H1 (cell line): ENCODE results near the gene CHRNA1. TPM values are rescaled to one million over a fixed set of nuclear protein-coding genes. Genes with fewer than 3 reads are reported as not detected.

Source experiments
- CTCF ChIA-PET: fragments of 300-600 bp; sonication (Branson Sonifier 250); formaldehyde crosslinking; loops from one replicate; lab custom pipeline; 2021; ENCODE audit not compliant: partially characterized antibody; lab: Charles Lee
- POLR2A ChIA-PET: fragments of 300-600 bp; sonication (Branson Sonifier 250); formaldehyde crosslinking; loops from one replicate; lab custom pipeline; 2021; ENCODE audit warnings: inconsistent platforms; ENCODE audit not compliant: partially characterized antibody; lab: Charles Lee
- DNase-seq, 2 experiments: peaks; one replicate each; pipeline versions ENCODE4 v3.0.0 to v3.0.0-alpha.2; 2010 to 2022; ENCODE audit warnings: low spot score in 2 of 2, low read depth in 1 of 2, mixed read lengths in 1 of 2
- FAIRE-seq: peaks from 2 replicates; lab custom pipeline; 2011; peaks lifted over from hg19 to GRCh38; lab: Jason Lieb, UNC
- H2AFZ ChIP-seq: 2 replicates; pipeline ENCODE4 v1.8.1; 2012; ENCODE audit warnings: low read length, inconsistent platforms
- H2AK5ac ChIP-seq: 2 replicates; pipeline ENCODE4 v1.6.1; 2013; ENCODE audit warnings: low read depth, low read length
- H2BK120ac ChIP-seq: replicated peaks from 2 replicates; pipeline ENCODE3; 2013; ENCODE audit warnings: low read depth, low read length, inconsistent platforms
- H2BK12ac ChIP-seq: 2 replicates; pipeline ENCODE4 v1.6.1; 2013; ENCODE audit warnings: low read depth, low read length
- H2BK15ac ChIP-seq: 2 replicates; pipeline ENCODE4 v1.6.1; 2013; ENCODE audit warnings: low read length
- H2BK20ac ChIP-seq: 2 replicates; pipeline ENCODE4 v1.6.1; 2013; ENCODE audit warnings: low read length
- H2BK5ac ChIP-seq: 2 replicates; pipeline ENCODE4 v1.6.1; 2013; ENCODE audit warnings: low read depth, low read length
- H3K14ac ChIP-seq: 2 replicates; pipeline ENCODE4 v1.6.1; 2013; ENCODE audit warnings: inconsistent platforms; ENCODE audit not compliant: insufficient read length
- H3K18ac ChIP-seq: 2 replicates; pipeline ENCODE4 v1.6.1; 2013; ENCODE audit warnings: low read length; ENCODE audit errors: extremely low read depth
- H3K23ac ChIP-seq: 2 replicates; pipeline ENCODE4 v1.6.1; 2013; ENCODE audit warnings: inconsistent platforms; ENCODE audit not compliant: insufficient read length
- H3K23me2 ChIP-seq: 2 replicates; pipeline ENCODE4 v1.6.1; 2013; ENCODE audit warnings: low read depth, low read length
- H3K27ac ChIP-seq: 2 replicates; pipeline ENCODE4 v1.6.1; 2011; ENCODE audit warnings: low read depth, low read length, inconsistent platforms
- H3K27me3 ChIP-seq, 4 experiments: replicated peaks in 1 of 4; 1 replicate in 1 of 4; 2 replicates in 3 of 4; pipeline versions ENCODE4 v1.6.1 to v1.8.1; 2011 to 2013; ENCODE audit warnings: low read length in 3 of 4, mild to moderate bottlenecking in 3 of 4, inconsistent platforms in 2 of 4, mixed read lengths in 2 of 4, moderate library complexity in 1 of 4; ENCODE audit not compliant: control insufficient read depth in 3 of 4, insufficient read depth in 3 of 4; ENCODE audit errors: extremely low read depth in 1 of 4
- H3K36me3 ChIP-seq, 4 experiments: 2 replicates each; pipeline versions ENCODE4 v1.6.1 to v1.8.1; 2011 to 2013; ENCODE audit warnings: mild to moderate bottlenecking in 4 of 4, low read length in 3 of 4, moderate library complexity in 2 of 4, control low read depth in 1 of 4, inconsistent platforms in 1 of 4; ENCODE audit not compliant: insufficient read depth in 4 of 4, control insufficient read depth in 2 of 4
- H3K4ac ChIP-seq: replicated peaks from 2 replicates; pipeline ENCODE3; 2013; ENCODE audit warnings: low read length, low read depth, mixed read lengths, inconsistent platforms; ENCODE audit not compliant: insufficient read length
- H3K4me1 ChIP-seq, 4 experiments: replicated peaks in 1 of 4; 1 replicate in 1 of 4; 2 replicates in 3 of 4; pipeline versions ENCODE4 v1.6.1 to v1.8.1; 2011 to 2013; ENCODE audit warnings: low read length in 3 of 4, inconsistent platforms in 2 of 4, mixed read lengths in 1 of 4; ENCODE audit not compliant: insufficient read depth in 4 of 4, control insufficient read depth in 3 of 4
- H3K4me2 ChIP-seq, 2 experiments: 2 replicates each; pipeline versions ENCODE4 v1.6.1 to v1.8.1; 2011 to 2013; ENCODE audit warnings: low read depth in 2 of 2, low read length in 2 of 2, control low read depth in 1 of 2, inconsistent platforms in 1 of 2, mild to moderate bottlenecking in 1 of 2; ENCODE audit not compliant: insufficient read depth in 1 of 2
- H3K4me3 ChIP-seq, 4 experiments: fragments of 200-600, 300-600 bp in 1 of 4; sonication (generic), shearing (Covaris generic), sonication (Bioruptor Twin) in 1 of 4; 2 replicates each; pipeline versions ENCODE4 v1.5.1 to v1.8.1; 2011 to 2016; ENCODE audit warnings: low read length in 4 of 4, low read depth in 3 of 4, control low read depth in 2 of 4, inconsistent platforms in 2 of 4, mild to moderate bottlenecking in 2 of 4, mixed read lengths in 1 of 4, moderate library complexity in 1 of 4; ENCODE audit not compliant: insufficient read depth in 2 of 4; ENCODE audit errors: extremely low read depth in 1 of 4
- H3K56ac ChIP-seq: replicated peaks from 2 replicates; pipeline ENCODE3; 2013; ENCODE audit warnings: low read depth, mild to moderate bottlenecking, mixed read lengths, low read length, inconsistent platforms; ENCODE audit not compliant: insufficient read length
- H3K79me1 ChIP-seq: 2 replicates; pipeline ENCODE4 v1.6.1; 2013; ENCODE audit warnings: low read depth, low read length, control low read depth
- H3K79me2 ChIP-seq, 2 experiments: 2 replicates each; pipeline versions ENCODE4 v1.6.1 to v1.8.1; 2012 to 2013; ENCODE audit warnings: low read length in 2 of 2, mild to moderate bottlenecking in 2 of 2, inconsistent platforms in 1 of 2; ENCODE audit not compliant: insufficient read depth in 2 of 2, control insufficient read depth in 1 of 2
- H3K9ac ChIP-seq, 4 experiments: replicated peaks in 1 of 4; 1 replicate in 1 of 4; 2 replicates in 3 of 4; pipeline versions ENCODE4 v1.6.1 to v1.8.1; 2011 to 2013; ENCODE audit warnings: low read depth in 3 of 4, low read length in 3 of 4, control low read depth in 2 of 4, mild to moderate bottlenecking in 2 of 4, moderate library complexity in 2 of 4, inconsistent platforms in 1 of 4; ENCODE audit errors: extremely low read depth in 1 of 4
- H3K9me3 ChIP-seq, 2 experiments: 2 replicates each; pipeline versions ENCODE4 v1.6.1 to v1.8.1; 2012 to 2013; ENCODE audit warnings: mild to moderate bottlenecking in 2 of 2, moderate library complexity in 2 of 2, control low read depth in 1 of 2, inconsistent platforms in 1 of 2, low read depth in 1 of 2, low read length in 1 of 2, mixed read lengths in 1 of 2; ENCODE audit not compliant: insufficient read depth in 2 of 2
- H4K20me1 ChIP-seq, 2 experiments: replicated peaks in 1 of 2; 2 replicates each; pipeline versions ENCODE3 to v1.8.1; 2011 to 2013; ENCODE audit warnings: inconsistent platforms in 2 of 2, low read length in 2 of 2, mild to moderate bottlenecking in 1 of 2; ENCODE audit not compliant: insufficient read depth in 2 of 2, control insufficient read depth in 1 of 2
- H4K5ac ChIP-seq: 2 replicates; pipeline ENCODE4 v1.6.1; 2013; ENCODE audit warnings: low read length, low read depth, mixed read lengths, inconsistent platforms; ENCODE audit not compliant: insufficient read length
- H4K8ac ChIP-seq: 2 replicates; pipeline ENCODE4 v1.8.0; 2013; ENCODE audit warnings: mild to moderate bottlenecking, moderate library complexity, low read length, inconsistent platforms; ENCODE audit not compliant: insufficient read depth; ENCODE audit errors: extremely low read depth
- H4K91ac ChIP-seq: replicated peaks from 2 replicates; pipeline ENCODE3; 2013; ENCODE audit warnings: low read length, mixed read lengths, inconsistent platforms; ENCODE audit not compliant: insufficient read length
- BCL11A ChIP-seq, 2 experiments: IDR thresholded peaks; one replicate each; pipeline ENCODE4 v1.6.1; 2011; ENCODE audit warnings: low read depth in 2 of 2, low read length in 2 of 2, mild to moderate bottlenecking in 2 of 2
- BRCA1 ChIP-seq: IDR thresholded peaks from 2 replicates; pipeline ENCODE4 v1.6.1; 2012; ENCODE audit warnings: low read depth, low read length, improper control_type of control experiment
- FOSL1 ChIP-seq: IDR thresholded peaks from 2 replicates; pipeline ENCODE4 v1.6.1; 2011; ENCODE audit warnings: mild to moderate bottlenecking, low read depth, low read length, moderate library complexity; ENCODE audit not compliant: insufficient read depth
- RBBP5 ChIP-seq: IDR thresholded peaks from 2 replicates; pipeline ENCODE4 v1.7.1; 2012; ENCODE audit warnings: low read depth, mild to moderate bottlenecking, inconsistent platforms, low read length, moderate library complexity, borderline replicate concordance
- YY1 ChIP-seq: IDR thresholded peaks from 2 replicates; pipeline ENCODE4 v1.6.1; 2011; ENCODE audit warnings: low read depth, mild to moderate bottlenecking, low read length
- WGBS, 2 experiments: shearing (Covaris generic) in 1 of 2; methylation state at CpG; one replicate each; pipeline versions ENCODE4 v1.1.6 to v1.1.7; 2013 to 2015; ENCODE audit warnings: low lambda C conversion rate in 2 of 2, mixed read lengths in 2 of 2, inconsistent platforms in 1 of 2, low coverage in 1 of 2, missing lambda C conversion rate in 1 of 2; ENCODE audit not compliant: insufficient replicate concordance in 2 of 2, insufficient coverage in 1 of 2, insufficient read length in 1 of 2; ENCODE audit errors: extremely low coverage in 1 of 2, missing lambda C conversion rate in 1 of 2; 5-methylcytosine and 5-hydroxymethylcytosine counted together
- polyA plus RNA-seq, 7 experiments: library from polyadenylated mRNA; depleted of rRNA in 3 of 7; stranded (reverse) in 5 of 7; unstranded in 2 of 7; fragments of >200 nt in 5 of 7; fragments of 200-250 nt in 2 of 7; gene quantifications; 1 replicate in 5 of 7; 2 replicates in 1 of 7; 4 replicates in 1 of 7; pipeline versions ENCODE4 v1.2.1 to v1.2.3, GENCODE V29; 2011 to 2013; ENCODE audit warnings: missing spikeins in 2 of 7, mixed read lengths in 2 of 7
- total RNA-seq: library from RNA; stranded (reverse); fragmentation: NEBNext Ultra II Directional; extraction: Animal tissue kit (Norgen Biotek cat#: 25700); gene quantifications from 2 replicates; pipeline ENCODE4 v1.2.1, GENCODE V29; 2021
- TF ChIP-seq, protein P1 (sequence below): IDR thresholded peaks from 2 replicates; pipeline ENCODE4 v1.6.1; 2012; ENCODE audit warnings: inconsistent platforms

Gene CHRNA1
- total and polyA plus RNA-seq, 2 of the 8 experiments (the other 6 are each of a cell fraction or from before 2014, with no cell fraction given): 0.11 to 0.15 TPM

- H2AK5ac ChIP-seq: no peak overlapping the region
- ChIA-PET CTCF (interaction anchor here (0.6 to 6.9 kb wide), 14 partner anchors 9 to 308 kb away, joined by 3 to 47 read pairs (median 4); no protein-coding TSS in a partner anchor), POLR2A (interaction anchor here (0.5 to 1.9 kb wide), 5 partner anchors 12 to 274 kb away, joined by 3 to 6 read pairs (median 3); partner anchors contain the start of gene CHN1)
- H4K20me1 ChIP-seq: no peaks in the 10 kb centered on the region
- H3K4me2 ChIP-seq: peak overlapping the region; percentile 68 to 89
- H3K18ac ChIP-seq: no peak overlapping the region
- H3K9ac ChIP-seq: no peak overlapping the region
- no peaks in the 10 kb centered on the region for H3K79me2 ChIP-seq
- DNase-seq (no peak), FAIRE-seq (no peak)
- no peak overlapping the region for H3K56ac ChIP-seq
- H3K27ac ChIP-seq: no peak overlapping the region
- H3K4me1 ChIP-seq: peaks cover 0 to 1% (median 0%) of the 10 kb centered on the region in 4 experiments; a peak in 3 of 7 replicates
- peak overlapping the region; percentile 75; the same call in 1 of the 2 replicates for H4K8ac ChIP-seq
- peaks cover 0 to 20% (median 9%) of the 10 kb centered on the region in 4 experiments; a peak in 5 of 7 replicates for H3K27me3 ChIP-seq
- peak overlapping the region in 3 of 4 experiments; percentile 40 to 66 (median 46); a peak in 5 of 8 replicates for H3K4me3 ChIP-seq
- WGBS, 2 experiments: 83% methylated on average over 12 of the region's 12 CpGs; no CpG with 5 or more reads in 1 of the 2 experiments
- no peak overlapping the region for H3K14ac ChIP-seq
- H4K91ac ChIP-seq: no peak overlapping the region
- H2BK5ac ChIP-seq: no peak overlapping the region
- H3K23me2 ChIP-seq: peaks cover 4% of the 10 kb centered on the region; the same call in 1 of the 2 replicates
- H2BK12ac ChIP-seq: no peak overlapping the region
- H3K23ac ChIP-seq: no peak overlapping the region
- no peaks in the 10 kb centered on the region for H3K79me1 ChIP-seq
- no peak overlapping the region for H2BK15ac ChIP-seq
- TF ChIP-seq RBBP5 (no peak), BRCA1 (no peak), BCL11A (IDR thresholded peaks at IDR 0.05; ENCODE audit: low read depth in 2 of 2, low read length in 2 of 2) (no peak), YY1 (no peak), FOSL1 (no peak)
- TF ChIP-seq, protein P1, sequence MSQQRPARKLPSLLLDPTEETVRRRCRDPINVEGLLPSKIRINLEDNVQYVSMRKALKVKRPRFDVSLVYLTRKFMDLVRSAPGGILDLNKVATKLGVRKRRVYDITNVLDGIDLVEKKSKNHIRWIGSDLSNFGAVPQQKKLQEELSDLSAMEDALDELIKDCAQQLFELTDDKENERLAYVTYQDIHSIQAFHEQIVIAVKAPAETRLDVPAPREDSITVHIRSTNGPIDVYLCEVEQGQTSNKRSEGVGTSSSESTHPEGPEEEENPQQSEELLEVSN: no peak
- H2AFZ ChIP-seq: peak overlapping the region; percentile 96
- H4K5ac ChIP-seq: no peak overlapping the region
- H2BK120ac ChIP-seq: no peak overlapping the region
- no peaks in the 10 kb centered on the region for H3K9me3 ChIP-seq
- no peak overlapping the region for H3K4ac ChIP-seq
- no peak overlapping the region for H2BK20ac ChIP-seq
- H3K36me3 ChIP-seq: no peaks in the 10 kb centered on the region
Observed at GRCh38 chr2:174730698-174731018, 33.6 kb downstream of the CHRNA1 start.
